Endometrium (tissue), 2 donors: ENCODE measurements around the gene KCNJ12.
"Not testable (repeated sequence)": the region's sequence is repeated elsewhere in the genome, so short reads cannot be mapped to it uniquely, and the experiment has no call there.

Experiments used
- FAIRE-seq: peaks from 2 replicates; lab custom pipeline; 2012; peaks lifted over from hg19 to GRCh38; lab: Jason Lieb, UNC
- donor health status: control.
- donor health status: control.

The KCNJ12 gene

DNA sequence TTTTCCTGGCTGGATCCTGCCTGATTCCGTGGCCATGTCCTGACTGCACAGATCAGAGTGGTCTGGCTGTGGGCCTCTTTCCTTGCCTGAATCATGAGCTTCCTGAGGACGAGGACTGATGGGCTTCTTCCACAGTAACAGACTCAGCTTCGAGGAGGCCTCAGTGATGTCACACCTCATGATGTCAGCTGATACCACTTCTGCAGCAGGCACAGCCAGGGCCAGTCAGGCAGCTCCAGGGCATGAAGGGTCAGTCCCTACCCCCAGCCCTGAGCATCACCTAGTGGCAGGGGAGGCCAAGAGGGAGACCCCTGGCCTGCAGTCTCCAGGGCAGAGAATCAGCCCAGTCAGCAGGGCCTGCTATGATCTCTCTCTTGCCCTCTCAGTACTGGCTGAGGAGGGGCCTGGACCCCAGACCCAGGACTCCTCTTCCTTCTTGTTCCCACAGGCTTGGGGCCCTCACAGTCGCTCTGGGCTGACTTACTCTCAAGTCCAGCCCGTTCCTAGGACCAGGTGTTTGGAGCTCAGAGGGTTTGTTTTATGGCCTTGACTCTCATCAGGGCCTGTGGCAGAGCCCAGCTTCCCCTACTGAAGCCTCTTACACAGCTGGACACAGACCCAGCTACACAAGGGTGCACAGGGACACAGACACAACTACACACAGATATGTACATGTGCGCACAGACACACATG lies 26.7 kb upstream of the KCNJ12 start:
- FAIRE-seq, result not testable (repeated sequence)

DNA sequence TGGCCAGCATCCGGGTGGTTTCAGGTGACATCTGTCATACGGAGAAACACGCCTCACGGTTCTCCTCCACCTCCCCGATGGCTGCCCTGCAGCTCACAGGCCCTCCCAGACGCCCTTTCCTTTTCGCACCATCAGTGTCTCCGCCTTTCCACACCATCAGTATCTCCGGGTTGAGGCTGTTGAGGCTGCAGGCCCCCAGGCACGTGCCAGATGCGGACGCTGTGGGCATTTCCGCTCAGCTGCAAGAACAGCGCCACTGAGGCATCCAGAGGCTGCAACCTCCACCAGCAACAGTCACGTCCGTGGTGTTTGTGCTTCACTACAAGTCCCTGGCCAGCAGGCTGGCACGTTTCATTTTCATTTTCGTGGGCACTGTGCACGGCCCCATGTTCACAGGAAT lies 25.7 kb upstream of the KCNJ12 start:
- not testable (repeated sequence) for FAIRE-seq

DNA sequence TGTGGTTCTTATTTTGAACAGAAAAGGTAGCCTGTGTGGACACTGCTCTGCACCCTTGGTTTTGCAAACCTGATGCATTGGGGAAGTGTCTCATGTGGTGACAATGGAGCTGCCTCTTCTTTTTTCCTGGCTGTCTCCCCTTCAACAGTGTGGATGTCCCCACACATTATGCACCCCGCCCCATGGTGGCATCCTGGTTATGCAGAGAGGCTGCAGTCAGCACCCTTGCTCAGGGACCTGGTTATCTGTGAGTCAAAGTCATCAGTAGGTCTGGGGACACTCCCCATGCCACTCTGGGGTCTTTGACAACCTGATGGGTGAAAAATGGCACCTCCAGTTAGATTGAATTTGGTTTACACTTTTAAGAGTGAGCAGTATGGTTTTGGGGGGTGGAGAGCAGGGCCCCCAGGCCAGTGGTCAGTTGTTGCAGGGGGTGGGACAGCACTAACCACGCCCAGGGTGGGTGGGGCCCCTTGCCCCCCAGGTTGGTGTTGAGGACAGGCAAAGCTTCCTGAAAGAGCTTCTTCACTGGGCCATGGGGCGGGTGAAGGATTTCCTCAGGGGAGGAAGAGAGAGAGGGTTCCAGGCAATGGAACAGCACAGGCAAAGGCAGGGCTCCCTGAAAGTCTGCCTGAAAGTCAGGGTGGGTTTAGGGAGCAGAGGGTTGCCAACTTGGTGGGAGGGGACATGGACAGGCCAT lies 24.6 kb upstream of the KCNJ12 start:
- no peak for FAIRE-seq

DNA sequence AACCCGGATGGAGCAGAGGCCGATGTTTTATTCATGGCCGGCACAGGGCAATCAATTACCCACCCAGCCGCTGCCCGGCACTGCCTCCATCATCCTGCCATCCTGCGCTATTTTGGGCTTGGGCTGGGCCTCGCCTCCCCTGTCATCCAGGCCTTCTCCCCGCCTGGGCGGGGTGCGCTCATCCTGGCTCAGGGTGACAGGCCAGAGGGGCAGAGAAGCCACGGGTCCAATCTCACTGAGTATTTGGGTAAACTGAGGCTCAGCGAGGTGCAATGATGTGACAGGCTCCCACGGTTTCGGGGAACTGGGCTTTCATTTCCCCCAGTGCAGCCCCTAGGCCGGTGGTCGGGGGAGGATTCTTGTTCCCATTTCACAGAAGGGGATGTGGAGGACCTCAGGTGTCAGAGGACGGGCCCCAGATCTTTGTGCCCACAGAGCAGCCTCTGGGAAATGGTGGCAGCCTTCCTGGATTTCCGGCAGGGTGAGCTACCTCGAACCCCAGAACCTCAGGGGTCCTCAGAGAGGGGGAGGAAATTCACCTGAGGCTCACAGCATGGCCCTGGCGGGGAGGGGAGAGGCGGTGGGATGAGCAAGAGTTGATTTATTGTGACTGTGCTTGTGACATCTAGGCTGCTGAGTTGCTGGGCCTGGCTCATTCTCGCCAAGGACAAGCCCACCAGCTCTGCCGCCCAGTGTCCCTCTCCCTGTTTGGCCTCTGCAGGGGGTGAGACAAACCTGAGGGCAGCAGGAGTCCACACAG lies 23.8 kb upstream of the KCNJ12 start:
- FAIRE-seq, result no peak

DNA sequence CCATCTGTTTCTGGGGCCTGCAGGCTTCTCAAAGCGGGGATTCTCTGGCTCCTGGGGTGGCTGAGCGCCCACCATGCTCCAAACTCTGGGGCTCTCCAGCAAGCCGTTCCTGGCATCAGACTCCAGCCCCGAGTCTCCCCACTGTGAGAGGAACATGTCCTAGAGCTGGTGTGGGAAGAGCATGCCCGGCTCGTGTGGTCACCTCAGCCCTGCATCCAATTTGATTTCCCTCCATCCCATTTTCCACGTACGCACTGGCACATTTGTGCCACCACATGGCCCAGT lies 23.2 kb upstream of the KCNJ12 start:
- no peak for FAIRE-seq

DNA sequence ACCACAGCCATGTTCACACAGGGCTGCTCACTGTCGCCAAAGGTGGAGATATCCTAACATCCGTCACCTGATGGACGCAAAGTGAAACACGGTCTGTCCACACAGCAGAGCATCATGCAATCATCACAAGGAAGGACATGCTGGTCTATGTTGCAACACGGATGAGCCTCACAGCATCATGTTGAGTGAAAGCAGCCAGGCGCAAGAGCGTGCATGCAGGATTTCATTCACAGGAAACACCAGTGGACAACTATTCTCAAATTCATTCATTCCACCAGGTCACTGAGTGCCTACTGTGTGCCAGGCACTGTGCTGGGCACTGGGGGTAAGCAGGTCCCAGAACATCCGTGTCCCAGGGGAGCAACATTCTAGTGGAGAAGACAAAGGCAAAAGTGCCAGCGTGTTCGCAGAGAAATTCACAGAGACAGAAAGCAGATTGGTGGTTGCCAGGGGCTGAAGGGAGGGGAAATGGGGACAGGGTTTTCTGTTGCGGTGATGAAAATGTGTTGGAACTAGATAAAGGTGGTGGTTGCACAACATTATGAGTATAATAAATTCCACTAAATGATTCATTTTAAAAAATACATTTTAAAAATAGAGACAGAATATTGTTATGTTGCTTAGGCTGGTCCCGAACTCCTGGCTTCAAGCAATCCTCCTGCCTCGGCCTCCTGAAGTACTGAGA lies 22.7 kb upstream of the KCNJ12 start:
- no peak for FAIRE-seq

DNA sequence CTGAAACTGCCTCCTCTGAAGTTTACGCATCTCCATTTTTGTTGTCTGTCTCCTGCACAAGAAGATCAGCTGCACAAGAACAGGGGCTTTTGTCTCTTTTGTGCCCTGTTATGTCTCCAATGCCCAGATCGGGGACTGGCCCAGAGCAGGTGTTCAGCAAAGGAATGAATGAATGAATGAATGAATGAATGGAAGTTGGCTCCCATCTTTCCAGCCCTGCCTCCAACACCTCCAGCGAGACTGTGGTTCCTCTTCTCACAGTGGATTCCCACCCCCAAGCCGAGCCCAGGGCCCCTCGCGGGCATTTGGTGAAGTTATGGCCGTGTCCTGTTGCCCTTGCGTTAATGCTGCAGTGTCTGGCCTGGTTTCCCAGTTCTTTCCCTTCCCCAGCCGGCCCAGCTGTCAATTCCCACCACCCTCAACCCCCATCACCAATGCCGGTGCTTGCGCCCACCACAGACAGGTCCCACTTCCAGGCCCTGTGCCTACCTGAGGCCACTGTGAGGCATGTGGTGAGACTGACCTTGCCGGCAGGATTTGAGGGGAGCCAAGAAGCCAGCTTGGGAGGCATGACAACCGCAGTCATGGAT lies 21.3 kb upstream of the KCNJ12 start:
- no peak for FAIRE-seq

DNA sequence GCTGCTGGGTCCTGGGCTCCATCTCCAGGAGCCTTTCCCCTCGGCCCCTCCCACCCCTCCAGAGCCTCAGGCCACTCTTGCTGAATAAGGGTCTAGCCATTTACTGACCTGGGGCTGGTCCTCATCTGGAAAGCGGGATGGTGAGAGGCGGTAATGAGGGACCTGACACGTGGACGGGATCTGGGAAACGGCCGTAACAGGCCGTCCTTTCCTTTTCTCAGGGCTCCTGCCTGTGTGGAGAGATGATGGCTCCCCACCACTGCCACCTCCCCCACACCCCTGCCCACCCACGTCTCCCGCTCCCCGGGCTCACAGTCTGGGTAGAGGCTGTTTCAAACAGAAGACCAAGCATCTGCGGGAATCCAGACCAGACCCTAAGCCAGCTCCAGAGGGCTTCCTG lies 20.6 kb upstream of the KCNJ12 start:
- no peak for FAIRE-seq

DNA sequence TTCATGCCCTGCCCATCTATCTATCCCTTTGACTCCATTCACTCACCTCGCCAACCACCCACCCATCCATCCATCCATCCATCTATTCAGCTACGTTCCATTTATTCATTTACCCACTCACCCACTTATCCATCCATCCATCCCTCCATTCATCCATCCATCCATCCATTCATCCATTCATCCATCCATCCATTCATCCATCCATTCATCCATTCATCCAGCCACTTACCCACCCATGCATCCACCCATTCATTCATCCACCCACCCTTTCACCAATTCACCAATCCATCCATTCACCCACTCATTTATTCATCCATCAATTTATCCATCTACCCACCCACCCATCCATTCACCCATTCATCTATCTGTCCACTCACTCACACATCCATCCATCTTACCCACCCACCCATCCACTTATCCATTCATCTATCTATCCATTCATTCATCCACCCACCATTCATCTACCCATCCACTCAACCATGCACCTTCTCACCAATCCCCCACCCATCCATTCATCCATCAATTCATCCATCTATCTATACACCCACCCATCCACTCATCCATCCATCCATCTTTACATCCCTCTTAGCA lies 19.5 kb upstream of the KCNJ12 start:
- no peak for FAIRE-seq

DNA sequence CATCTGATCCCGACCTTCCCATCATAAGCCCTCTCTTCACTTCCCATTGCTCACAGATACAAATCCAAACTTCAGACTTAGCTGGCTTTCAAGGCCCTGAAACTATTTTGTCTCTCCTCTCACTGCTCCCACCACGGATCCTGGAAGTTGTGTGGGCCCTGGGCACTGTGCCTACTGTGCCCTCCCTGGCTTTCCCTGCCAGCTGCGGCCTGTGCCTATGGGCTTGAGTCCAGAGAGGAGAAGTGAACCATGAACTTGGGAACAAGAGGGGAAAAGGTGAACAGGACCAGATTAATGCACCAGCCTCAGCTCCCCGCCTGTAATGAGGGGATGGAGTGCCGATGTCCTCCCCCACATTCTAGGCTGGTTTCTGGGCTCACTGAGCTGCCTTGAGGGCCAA lies 18.9 kb upstream of the KCNJ12 start:
- FAIRE-seq, result no peak

DNA sequence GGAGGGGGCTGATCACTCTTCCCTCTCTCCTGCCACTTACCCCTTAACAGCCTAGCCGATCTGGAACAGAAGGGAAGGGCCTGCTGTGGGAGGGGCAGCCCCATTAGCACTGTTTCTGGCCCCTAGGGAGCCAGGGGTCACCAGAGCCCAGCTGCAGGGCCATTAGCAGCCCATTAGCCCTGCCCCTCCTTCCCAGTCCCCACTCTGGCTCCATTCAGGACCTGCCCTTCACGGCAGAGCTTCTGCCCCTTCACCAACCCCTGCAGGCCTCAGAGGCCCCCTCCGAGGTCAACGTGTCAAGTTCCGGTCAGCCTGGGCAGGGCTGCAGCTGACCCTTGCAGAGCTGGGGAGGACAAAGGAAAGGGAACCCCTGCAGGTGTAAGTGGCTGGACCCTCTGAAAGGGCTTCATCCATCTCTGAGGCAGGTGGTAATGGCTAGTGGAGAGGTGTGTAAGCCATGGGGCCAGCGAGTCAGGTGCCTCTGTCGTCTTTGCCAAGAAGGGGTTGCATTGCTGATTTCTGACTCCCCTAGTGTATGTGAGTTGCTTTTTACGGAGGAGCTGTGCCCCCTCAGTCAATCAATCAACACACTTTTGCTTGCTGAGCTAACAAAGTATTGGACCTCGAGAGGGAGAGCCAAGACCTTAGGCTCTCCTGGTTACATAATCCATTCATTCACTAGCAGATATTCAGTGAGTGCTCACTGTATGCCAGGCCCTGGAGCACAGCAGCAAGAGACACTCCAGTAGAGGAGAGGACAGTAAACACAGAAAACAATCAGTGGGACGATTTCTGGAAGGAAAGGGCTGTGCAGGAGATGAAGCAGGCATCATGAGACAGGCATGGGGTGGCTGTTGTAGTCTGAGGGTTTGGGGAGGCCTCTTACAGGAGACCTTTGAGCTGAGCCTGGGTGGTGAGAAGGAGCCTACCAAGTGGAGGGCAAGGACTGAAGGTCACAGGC lies 18.2 kb upstream of the KCNJ12 start:
- no peak for FAIRE-seq

DNA sequence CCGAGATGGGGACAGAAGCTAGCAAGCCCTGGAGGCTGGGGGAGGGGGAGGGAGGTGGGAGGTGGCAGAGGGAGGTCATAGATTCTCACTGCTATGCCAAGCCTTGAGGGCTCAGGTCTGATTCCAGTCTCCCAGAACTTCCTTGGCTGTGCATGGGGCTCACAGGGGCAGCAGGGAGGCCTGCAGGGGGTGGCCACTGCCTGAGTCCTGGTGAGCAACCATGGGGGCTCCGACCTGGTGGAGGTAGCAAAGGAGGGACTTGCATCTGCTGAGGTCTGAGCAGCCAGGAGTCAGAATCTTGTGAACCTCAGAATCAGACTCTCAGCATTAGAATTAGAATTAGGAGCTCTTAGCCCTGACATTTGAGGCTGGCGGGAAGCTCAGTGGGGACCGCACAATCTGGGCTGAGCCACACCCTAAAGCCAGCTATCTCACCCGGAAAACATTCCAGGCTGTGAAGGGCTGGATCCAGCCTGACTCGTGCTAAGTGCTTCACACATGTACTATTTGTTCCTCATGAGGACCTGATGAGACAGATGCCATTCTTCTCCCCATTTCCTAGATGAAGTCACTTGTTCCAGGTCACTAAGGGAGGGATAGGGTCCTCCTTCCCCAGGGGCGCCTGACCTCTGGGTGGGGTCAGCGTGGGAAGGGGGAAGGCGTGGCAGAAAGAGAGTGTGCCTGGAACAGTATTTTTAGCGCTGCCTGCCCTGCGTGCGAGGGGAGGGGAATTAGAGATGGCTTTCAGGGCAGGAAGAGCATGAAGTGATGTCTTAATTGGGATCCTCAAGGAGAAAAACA lies 17.3 kb upstream of the KCNJ12 start:
- FAIRE-seq, result no peak

DNA sequence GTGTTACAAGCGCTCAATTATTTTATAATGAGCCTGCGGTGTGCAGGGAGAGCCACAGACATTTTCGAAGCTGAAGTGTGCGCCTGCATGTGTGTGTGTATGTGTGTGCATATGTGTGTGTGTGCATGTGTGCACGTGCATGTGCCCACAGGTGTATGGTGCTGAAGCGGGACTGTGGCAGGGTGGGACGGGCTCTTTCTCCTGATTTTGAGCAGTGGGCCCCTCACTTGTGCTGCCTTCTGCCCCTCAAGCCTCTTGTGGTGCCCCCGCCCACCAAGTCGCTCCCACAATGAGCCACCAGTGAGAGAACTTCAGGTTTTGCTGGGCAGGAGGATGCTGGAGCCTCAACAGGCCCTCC lies 16.7 kb upstream of the KCNJ12 start:
- FAIRE-seq, result no peak

DNA sequence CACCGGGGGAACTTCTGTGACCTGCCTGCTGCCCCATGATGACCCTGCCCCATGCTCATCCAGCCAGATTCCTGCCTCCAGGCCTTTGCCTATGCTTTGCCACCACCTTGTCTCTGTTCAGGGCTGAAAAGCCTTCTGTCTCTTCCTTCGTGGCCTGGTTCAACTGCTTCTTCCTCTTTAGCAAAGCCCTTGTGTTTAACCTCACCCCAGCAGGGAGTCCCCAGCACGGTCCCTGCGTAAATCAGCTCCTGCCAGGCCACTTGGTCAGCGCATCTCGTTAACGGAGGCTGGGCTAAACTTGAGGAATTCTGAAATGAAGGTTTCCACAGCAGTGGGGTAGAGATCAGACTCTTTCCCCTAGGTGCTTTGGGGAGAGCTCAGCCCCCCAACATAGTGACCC lies 16.1 kb upstream of the KCNJ12 start:
- no peak for FAIRE-seq

DNA sequence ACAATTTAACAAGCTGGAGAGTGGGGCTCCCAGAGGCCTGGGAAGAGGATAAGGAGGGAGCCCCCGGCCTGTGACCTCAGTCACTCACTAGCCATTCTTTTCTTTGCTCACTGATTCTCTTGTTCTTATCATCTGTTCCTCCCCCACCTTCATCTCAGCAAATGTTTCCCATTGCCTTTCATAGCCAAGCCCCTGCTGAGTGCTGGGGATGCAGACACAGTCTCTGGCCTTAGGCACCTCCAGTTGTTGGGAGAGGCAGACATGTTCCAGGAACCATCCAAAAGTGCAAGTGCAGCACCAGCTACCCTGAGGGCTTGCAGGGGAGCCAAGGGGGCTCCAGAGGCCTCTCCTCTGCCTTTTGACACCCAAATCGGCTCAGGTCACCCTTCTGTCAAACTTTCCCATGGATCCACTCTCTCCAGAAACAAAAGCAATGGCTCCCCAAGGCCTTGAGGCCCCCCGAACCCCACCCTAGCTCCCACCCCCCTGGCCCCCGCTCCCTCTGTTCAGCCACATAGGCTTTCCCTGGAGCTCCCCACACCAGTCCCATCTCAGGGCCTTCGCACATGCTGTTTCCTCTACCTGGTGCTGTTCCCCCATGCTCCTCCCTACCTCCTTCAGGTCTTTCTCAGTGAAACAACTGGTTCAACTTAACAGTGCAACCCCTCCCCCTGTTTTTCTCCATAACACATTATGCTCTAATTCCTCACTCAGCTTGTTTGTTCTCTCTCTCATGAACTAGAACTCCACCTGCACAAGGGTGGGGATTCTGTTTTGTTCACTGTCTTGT lies 14.9 kb upstream of the KCNJ12 start:
- FAIRE-seq, result no peak

DNA sequence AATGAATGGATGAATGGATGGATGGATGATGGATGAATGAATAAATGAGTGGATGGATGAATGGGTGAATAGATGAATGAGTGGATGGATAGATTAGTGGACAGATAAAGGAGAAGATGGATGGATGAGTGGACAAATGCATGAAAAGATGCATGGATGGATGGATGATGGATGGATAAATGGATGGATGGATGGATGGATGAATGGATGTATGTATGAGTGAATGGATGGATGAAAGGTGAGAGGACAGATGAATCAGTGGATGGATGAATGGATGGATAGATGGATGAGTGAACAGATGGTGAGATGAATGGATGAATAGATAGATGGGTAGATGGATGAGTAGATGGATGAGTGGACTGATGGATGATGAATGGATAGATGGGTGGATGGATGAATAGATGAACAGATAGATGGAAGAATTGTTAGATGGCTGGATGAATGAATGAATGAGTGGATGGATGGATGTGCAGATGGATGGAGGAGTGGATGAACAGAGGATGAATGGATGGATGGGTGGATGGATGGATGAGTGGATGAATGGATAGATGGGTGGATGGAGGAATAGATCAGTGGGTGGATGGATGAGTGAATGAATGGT lies 13.7 kb upstream of the KCNJ12 start:
- FAIRE-seq, result no peak

DNA sequence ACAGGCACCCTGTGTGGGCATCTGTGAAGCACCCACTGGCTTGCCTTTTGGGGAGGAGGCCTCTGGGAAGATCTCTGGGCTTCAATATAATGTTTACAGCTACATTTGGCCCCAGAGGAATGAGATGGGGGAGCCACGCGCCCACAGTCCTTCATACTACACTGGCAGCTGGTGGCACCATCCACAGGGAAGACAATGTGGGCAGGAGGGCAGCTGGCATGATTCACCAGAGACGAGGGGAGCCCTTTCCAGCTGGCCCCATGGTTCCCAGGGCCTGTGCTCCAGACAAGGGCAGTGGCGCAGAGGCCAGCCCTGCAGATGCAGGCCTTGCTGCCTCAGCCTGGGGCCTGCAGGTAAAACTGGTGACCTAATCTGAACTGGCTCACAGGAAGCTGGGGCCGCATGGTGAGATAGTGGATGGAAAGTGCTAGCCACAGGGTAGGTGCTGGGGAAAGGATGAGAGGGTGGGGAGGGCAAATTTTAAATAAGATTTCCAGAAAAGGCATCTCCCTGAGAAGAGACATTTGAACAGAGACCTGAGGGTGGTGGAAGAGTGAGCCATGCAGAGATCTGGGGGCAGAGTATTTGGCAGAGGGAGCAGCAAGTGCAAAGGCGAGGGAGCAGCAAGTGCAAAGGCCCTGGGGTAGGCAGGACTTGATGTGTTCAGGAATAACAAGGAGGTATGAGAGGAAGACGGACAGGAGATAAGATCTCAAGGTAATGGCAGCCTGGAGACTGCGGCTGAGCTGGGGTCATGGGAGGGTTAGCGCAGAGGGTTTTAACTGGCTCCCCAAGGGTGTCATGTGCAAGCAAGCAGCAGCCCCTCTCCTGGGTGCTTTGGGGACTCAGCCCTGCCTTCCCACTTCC lies 12.1 kb upstream of the KCNJ12 start:
- FAIRE-seq, result no peak

DNA sequence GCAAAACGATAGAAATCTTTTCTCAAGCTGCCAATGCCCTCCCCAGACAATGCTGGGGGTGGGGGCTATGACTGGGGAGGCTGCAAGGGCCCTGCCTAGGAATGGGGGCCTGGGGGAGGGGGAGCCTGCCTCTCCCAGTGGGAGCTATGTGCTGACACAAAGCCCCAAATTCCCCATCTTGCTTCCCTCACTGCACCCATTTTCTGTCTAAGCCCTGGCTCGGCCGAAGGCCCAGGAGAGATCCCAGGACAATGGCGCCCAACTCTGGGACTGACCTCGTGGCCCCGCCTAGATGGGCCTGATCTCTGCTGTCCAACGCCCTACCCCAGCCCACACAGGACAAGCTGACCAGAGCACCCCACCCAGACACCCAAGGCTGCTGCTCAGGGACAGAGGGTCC lies 11.1 kb upstream of the KCNJ12 start:
- no peak for FAIRE-seq
